ENCODE data around the gene WWOX.

Gene WWOX

GRCh38 chr16:78179666-78180065 is 80.2 kb downstream of the WWOX start:
- Histone ChIP-seq H2AFZ (ENCODE audit: low read length) (no peak overlapping the region), H3K4me1 (ENCODE audit: low read length) (no peaks in the 10 kb centered on the region), H3K27ac (ENCODE audit: low read length) (no peak overlapping the region), H3K9me3 (replicated peaks; ENCODE audit: insufficient read depth, low read length) (no peaks in the 10 kb centered on the region), H4K20me1 (ENCODE audit: insufficient read depth, low read length) (no peaks in the 10 kb centered on the region), H3K36me3 (replicated peaks; ENCODE audit: insufficient read depth, low read length) (no peaks in the 10 kb centered on the region), H3K79me2 (ENCODE audit: low read length) (no peaks in the 10 kb centered on the region), H3K27me3 (replicated peaks; ENCODE audit: insufficient read depth, low read length) (no peaks in the 10 kb centered on the region), H3K9me2 (replicated peaks; ENCODE audit: insufficient read depth, low read length) (no peaks in the 10 kb centered on the region), H3K4me3 (ENCODE audit: low read length) (no peak overlapping the region), H3F3A (ENCODE audit: insufficient read depth, low read length) (no peaks in the 10 kb centered on the region), H3K9ac (ENCODE audit: low read length) (no peak overlapping the region), H3K4me2 (ENCODE audit: low read depth, low read length) (no peak overlapping the region)
- no peak for DNase-seq
- TF ChIP-seq EZH2 (optimal IDR thresholded peaks at IDR 0.05; ENCODE audit: low read depth, low read length) (no peak), EZH2phosphoT487 (IDR thresholded peaks at IDR 0.05; ENCODE audit: low read length) (no peak), CTCF (IDR thresholded peaks at IDR 0.05; ENCODE audit: low read length) (no peak)

- H4K20me1 ChIP-seq (ENCODE audit: insufficient read depth, low read length) = no peaks in the 10 kb centered on the region
Observed at GRCh38 chr16:78180349-78180748, 80.9 kb downstream of the WWOX start.

GRCh38 chr16:78183437-78184237 is 84.2 kb downstream of the WWOX start:
- TF ChIP-seq EZH2phosphoT487 (IDR thresholded peaks at IDR 0.05; ENCODE audit: low read length) = no peak
- no peak for TF ChIP-seq CTCF (IDR thresholded peaks at IDR 0.05; ENCODE audit: low read length)
- TF ChIP-seq EZH2 (optimal IDR thresholded peaks at IDR 0.05; ENCODE audit: low read depth, low read length) = no peak
- H3K4me2 ChIP-seq (ENCODE audit: low read depth, low read length) = no peak overlapping the region

More at GRCh38 chr16:78180349-78180748, 80.9 kb downstream of the WWOX start:
- no peaks in the 10 kb centered on the region for H3K79me2 ChIP-seq (ENCODE audit: low read length)
- no peak for DNase-seq
- H3K4me1 ChIP-seq (ENCODE audit: low read length) = no peaks in the 10 kb centered on the region
- H3K9me3 ChIP-seq (replicated peaks; ENCODE audit: insufficient read depth, low read length) = no peaks in the 10 kb centered on the region
- no peaks in the 10 kb centered on the region for H3F3A ChIP-seq (ENCODE audit: insufficient read depth, low read length)
- no peaks in the 10 kb centered on the region for H3K9me2 ChIP-seq (replicated peaks; ENCODE audit: insufficient read depth, low read length)
- no peak overlapping the region for H3K4me3 ChIP-seq (ENCODE audit: low read length)
- no peak overlapping the region for H3K9ac ChIP-seq (ENCODE audit: low read length)
- TF ChIP-seq CTCF (IDR thresholded peaks at IDR 0.05; ENCODE audit: low read length) (no peak), EZH2phosphoT487 (IDR thresholded peaks at IDR 0.05; ENCODE audit: low read length) (no peak), EZH2 (optimal IDR thresholded peaks at IDR 0.05; ENCODE audit: low read depth, low read length) (no peak)
- H2AFZ ChIP-seq (ENCODE audit: low read length) = no peak overlapping the region
- H3K27ac ChIP-seq (ENCODE audit: low read length) = no peak overlapping the region
- no peaks in the 10 kb centered on the region for H3K27me3 ChIP-seq (replicated peaks; ENCODE audit: insufficient read depth, low read length)
- H3K36me3 ChIP-seq (replicated peaks; ENCODE audit: insufficient read depth, low read length) = no peaks in the 10 kb centered on the region
- no peak overlapping the region for H3K4me2 ChIP-seq (ENCODE audit: low read depth, low read length)

More at GRCh38 chr16:78183437-78184237, 84.2 kb downstream of the WWOX start:
- DNase-seq = no peak
- Histone ChIP-seq H2AFZ (ENCODE audit: low read length) (no peak overlapping the region), H3K4me1 (ENCODE audit: low read length) (no peaks in the 10 kb centered on the region), H3K79me2 (ENCODE audit: low read length) (no peaks in the 10 kb centered on the region), H3K27me3 (replicated peaks; ENCODE audit: insufficient read depth, low read length) (no peaks in the 10 kb centered on the region), H3K9ac (ENCODE audit: low read length) (no peak overlapping the region), H3K27ac (ENCODE audit: low read length) (no peak overlapping the region), H3K4me3 (ENCODE audit: low read length) (no peak overlapping the region), H3K9me3 (replicated peaks; ENCODE audit: insufficient read depth, low read length) (no peaks in the 10 kb centered on the region), H4K20me1 (ENCODE audit: insufficient read depth, low read length) (no peaks in the 10 kb centered on the region), H3F3A (ENCODE audit: insufficient read depth, low read length) (no peaks in the 10 kb centered on the region), H3K9me2 (replicated peaks; ENCODE audit: insufficient read depth, low read length) (no peaks in the 10 kb centered on the region), H3K36me3 (replicated peaks; ENCODE audit: insufficient read depth, low read length) (no peaks in the 10 kb centered on the region)

All from MM.1S (cell line).